ENCODE data around the gene A2ML1.
"Not testable (repeated sequence)": the region's sequence is repeated elsewhere in the genome, so short reads cannot be mapped to it uniquely, and the experiment has no call there.

DNA sequence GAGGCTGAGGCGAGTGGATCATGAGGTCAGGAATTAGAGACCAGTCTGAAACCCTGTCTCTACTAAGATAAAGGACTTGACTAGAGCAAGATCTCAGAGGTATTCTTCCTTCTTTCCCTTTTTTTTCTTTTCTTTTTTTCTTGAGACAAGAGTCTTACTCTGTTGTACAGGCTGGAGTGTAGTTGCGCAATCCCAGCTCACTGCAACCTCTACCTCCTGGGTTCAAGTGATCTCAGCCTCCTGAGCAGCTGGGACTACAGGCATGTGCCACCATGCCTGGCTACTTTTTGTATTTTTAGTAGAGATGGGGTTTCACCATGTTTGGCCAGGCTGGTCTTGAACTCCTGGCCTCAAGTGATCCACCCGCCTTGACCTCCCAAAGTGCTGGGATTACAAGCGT, 37.0 kb downstream of the A2ML1 start:
- TF ChIP-seq, protein P1, sequence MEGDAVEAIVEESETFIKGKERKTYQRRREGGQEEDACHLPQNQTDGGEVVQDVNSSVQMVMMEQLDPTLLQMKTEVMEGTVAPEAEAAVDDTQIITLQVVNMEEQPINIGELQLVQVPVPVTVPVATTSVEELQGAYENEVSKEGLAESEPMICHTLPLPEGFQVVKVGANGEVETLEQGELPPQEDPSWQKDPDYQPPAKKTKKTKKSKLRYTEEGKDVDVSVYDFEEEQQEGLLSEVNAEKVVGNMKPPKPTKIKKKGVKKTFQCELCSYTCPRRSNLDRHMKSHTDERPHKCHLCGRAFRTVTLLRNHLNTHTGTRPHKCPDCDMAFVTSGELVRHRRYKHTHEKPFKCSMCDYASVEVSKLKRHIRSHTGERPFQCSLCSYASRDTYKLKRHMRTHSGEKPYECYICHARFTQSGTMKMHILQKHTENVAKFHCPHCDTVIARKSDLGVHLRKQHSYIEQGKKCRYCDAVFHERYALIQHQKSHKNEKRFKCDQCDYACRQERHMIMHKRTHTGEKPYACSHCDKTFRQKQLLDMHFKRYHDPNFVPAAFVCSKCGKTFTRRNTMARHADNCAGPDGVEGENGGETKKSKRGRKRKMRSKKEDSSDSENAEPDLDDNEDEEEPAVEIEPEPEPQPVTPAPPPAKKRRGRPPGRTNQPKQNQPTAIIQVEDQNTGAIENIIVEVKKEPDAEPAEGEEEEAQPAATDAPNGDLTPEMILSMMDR (IDR thresholded peaks at IDR 0.05; ENCODE audit: extremely low read depth in 1 of 2, insufficient read depth in 1 of 2, low read depth in 1 of 2, low read length in 2 of 2): not testable (repeated sequence)
- not testable (repeated sequence) for TF ChIP-seq POLR2A (IDR thresholded peaks at IDR 0.05; ENCODE audit: low read depth, low read length); EZH2 (IDR thresholded peaks at IDR 0.05; ENCODE audit: borderline replicate concordance, low read depth, low read length, severe bottlenecking); POLR2AphosphoS5 (IDR thresholded peaks at IDR 0.05; ENCODE audit: insufficient read depth, low read depth, low read length); MAX (IDR thresholded peaks at IDR 0.05; ENCODE audit: insufficient read depth, insufficient read length); MYC (IDR thresholded peaks at IDR 0.05; ENCODE audit: low read depth, low read length); JUN (IDR thresholded peaks at IDR 0.05; ENCODE audit: borderline replicate concordance, insufficient read depth, insufficient read length, low read depth)

Data from endothelial cell of umbilical vein (primary cell).